HG03378 (cell line): ENCODE measurements around the gene TMEM100.
"Not testable (repeated sequence)": the region's sequence is repeated elsewhere in the genome, so short reads cannot be mapped to it uniquely, and the experiment has no call there.

Source experiments
- ATAC-seq: cut with Tn5 transposase; IDR thresholded peaks from one replicate; pipeline ENCODE4 v1.9.1; 2021; ENCODE audit warnings: mild to moderate bottlenecking, moderate library complexity; ENCODE audit not compliant: unreplicated experiment

TMEM100 gene

GRCh38 chr17:55690105-55690508 is 32.6 kb downstream of the TMEM100 start:
- no peak for ATAC-seq

GRCh38 chr17:55689672-55690071 is 33.0 kb downstream of the TMEM100 start:
- no peak for ATAC-seq

- ATAC-seq = no peak
Observed at GRCh38 chr17:55688057-55688456, 34.6 kb downstream of the TMEM100 start.

GRCh38 chr17:55687037-55687436 is 35.6 kb downstream of the TMEM100 start:
- ATAC-seq = no peak

- ATAC-seq = no peak
Observed at GRCh38 chr17:55683550-55684315, 38.9 kb downstream of the TMEM100 start.

- ATAC-seq = no peak
Observed at GRCh38 chr17:55681342-55681700, 41.3 kb downstream of the TMEM100 start.

- no peak for ATAC-seq
Observed at GRCh38 chr17:55680686-55681341, 41.9 kb downstream of the TMEM100 start.

- ATAC-seq = no peak
Observed at GRCh38 chr17:55677446-55677845, 45.2 kb downstream of the TMEM100 start.

GRCh38 chr17:55676274-55676673 is 46.4 kb downstream of the TMEM100 start:
- no peak for ATAC-seq

- ATAC-seq = no peak
Observed at GRCh38 chr17:55673743-55674506, 48.7 kb downstream of the TMEM100 start.

- no peak for ATAC-seq
Observed at GRCh38 chr17:55672585-55673501, 49.8 kb downstream of the TMEM100 start.

- not testable (repeated sequence) for ATAC-seq
Observed at GRCh38 chr17:55672010-55672409, 50.7 kb downstream of the TMEM100 start.
